Hematopoietic multipotent progenitor cell treated with erythropoietin and hydrocortisone succinate and interleukin-3 and kit ligand, for 8 days (in vitro differentiated cells): Measurements from ENCODE around the gene TTC34.
"Not testable (repeated sequence)": the region's sequence is repeated elsewhere in the genome, so short reads cannot be mapped to it uniquely, and the experiment has no call there.

Experiments used
- DNase-seq: peaks from one replicate; pipeline ENCODE4 v3.0.0-alpha.2; 2015

The TTC34 gene

DNA sequence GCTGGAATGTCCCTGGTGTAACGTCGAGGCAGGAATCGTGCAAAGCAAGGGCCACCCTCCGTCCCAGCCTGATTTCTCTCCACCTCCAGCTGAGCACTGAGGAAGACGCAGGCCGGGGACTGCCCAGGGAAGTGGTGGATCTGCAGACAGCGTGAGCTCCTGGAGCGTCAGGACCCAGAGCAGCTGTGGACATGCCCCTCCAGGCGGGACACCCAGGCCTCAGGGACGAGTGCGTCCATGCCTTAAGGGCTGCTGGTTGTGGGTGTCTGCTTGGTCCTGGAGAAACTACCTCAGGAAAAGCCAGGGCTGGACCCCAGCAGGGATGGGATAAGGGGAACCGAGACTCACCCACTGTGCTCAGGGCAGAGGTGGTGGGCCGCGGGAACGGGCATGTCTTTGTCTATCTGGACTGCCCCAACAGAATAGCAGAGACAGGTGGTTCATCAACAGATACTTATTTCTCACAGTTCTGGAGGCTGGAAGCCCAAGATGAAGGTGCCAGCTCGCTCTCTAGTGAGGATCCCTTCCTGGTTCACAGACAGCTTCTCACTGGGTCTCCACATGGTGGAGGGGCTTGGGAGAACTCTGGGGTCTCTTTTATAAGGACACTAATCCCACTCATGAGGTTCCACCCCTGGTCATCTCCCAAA lies 162.9 kb downstream of the TTC34 start:
- no peak for DNase-seq

DNA sequence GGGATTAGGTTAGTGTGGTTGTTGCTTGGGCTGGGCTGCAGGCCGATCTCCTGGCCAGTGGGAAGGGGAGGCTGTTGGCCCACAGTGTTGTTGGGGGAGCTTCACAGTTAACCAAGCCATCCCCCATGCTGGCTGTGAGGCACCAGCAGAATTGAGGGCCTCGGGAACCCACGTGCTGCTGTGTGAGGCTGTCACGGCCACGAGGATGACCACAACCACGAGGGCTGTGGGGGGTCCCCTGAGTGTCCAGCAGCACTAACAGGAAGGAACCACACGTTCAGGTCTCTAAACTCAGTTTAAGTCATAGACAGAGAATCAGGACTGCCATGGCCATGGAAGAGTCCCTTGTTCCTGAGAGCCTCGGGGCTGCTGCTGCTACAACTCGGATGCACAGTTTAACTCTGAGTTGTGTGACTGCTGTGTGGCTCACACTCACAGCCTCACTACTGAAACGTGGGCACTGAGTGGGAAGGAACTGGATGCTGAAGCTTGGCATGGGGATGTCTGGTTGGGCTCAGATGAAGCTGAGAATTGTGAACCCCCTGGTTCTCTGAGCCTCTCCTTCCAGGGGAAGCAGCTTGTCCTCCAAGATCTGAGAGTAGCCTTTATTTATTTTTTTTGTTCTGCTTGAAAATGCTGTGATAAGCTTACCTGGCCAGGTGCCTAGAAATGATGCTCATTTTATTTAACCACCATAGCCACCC lies 163.9 kb downstream of the TTC34 start:
- no peak for DNase-seq

DNA sequence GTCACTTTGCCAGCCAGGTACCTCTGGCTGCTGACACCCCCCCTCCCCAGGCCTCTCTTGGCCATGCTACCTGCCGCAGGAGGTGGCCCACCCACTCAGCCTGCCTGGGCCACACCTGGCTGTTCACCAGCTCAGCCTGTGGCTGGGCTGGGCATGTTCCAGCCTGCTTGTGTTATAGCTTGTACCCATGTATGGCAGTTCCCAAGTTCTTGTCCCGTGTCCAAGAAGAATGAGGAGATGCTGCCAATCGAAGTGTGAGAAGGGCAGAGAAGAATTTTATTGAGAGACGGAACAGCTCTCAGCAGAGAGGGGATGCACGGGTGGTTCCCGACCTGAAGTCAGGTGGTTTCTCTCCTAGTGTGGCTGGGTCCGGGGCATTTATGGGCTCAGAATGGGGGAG lies 164.8 kb downstream of the TTC34 start:
- no peak for DNase-seq

DNA sequence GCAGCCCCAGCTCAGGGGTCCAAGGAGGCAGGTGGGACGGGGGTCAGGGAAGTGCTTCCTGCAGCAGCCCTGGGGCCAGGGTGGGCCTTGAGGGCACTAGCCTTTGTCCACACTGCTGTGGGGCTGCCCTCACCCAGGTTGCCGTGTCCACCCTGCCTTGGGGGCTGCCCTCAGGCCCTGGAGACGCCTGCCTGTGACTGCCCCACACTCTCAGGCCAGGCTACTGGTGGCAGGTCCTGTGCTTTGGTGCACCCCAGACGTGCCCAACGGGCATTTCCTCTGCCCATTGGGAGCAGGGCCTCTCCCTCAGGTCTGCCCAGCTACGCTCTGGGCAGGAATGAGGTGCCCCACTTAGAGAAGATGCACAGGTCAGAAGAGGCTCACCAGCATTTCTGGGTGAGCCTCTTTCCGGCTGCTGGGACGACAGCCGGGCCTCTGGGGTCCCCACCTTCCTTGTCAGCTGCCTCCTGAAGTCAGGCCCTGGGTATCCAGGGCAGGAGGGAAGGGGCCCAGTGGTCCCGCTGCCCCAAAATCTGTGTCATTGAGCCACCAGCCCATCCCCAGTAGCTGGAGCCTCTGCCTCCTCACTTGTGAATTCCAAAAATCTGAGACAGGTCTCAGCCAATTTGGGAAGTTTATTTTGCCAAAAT lies 166.0 kb downstream of the TTC34 start:
- no peak for DNase-seq

DNA sequence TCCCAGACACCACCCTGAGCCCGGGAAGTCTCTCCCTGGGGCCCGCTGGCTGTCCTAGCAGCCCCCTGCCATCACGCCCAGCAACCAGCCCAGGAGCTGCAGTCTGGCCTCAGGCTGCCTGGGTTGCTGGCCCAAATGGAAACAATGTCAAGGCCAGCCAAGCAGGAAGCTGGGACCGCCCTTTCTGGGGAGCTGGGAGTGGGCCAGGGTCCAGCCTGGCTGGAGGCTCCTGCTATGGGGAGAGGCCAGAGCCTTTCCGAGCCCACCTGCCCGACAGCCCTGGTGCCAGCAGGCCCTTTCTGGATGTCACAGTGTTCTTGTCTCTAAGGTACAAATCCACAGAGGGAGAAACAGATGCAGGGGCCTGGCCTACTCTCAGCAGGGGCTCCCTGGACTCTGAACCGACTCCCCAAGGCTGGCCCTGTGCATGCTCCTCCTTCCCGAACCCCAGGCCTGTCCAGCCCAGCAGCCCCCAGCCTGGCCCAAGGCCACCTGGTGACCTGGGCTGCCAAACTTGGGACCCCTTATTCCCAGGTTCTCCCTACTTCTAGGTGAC lies 167.5 kb downstream of the TTC34 start:
- no peak for DNase-seq

DNA sequence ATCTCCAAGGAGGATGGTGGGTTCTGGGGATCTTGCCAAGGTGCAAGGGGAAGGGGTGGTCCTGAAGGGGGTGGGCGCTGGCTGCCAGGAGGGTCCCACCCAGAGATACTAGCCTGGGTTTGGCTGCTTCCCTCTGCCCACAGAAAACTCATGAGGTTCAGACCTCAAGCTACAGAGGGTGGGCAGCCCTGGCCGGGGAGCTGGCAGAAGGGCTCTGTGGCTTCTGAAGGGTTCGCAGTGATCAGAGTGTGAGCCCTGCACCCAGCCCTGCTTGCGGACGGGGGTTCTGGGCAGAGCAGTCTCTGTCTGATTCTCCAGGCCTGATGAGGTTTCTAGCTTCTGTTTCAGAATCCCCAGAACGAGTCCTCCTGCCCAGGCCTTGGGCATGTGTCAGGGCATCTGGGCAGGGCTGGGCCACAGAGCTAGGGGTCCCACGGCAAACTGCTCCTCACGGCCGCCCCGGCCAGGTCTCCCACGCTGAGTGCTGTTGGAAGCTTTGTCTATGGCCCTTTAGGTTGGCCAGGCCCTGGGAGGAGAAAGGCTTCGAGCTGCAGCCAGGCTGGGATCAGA lies 168.0 kb downstream of the TTC34 start:
- no peak for DNase-seq

DNA sequence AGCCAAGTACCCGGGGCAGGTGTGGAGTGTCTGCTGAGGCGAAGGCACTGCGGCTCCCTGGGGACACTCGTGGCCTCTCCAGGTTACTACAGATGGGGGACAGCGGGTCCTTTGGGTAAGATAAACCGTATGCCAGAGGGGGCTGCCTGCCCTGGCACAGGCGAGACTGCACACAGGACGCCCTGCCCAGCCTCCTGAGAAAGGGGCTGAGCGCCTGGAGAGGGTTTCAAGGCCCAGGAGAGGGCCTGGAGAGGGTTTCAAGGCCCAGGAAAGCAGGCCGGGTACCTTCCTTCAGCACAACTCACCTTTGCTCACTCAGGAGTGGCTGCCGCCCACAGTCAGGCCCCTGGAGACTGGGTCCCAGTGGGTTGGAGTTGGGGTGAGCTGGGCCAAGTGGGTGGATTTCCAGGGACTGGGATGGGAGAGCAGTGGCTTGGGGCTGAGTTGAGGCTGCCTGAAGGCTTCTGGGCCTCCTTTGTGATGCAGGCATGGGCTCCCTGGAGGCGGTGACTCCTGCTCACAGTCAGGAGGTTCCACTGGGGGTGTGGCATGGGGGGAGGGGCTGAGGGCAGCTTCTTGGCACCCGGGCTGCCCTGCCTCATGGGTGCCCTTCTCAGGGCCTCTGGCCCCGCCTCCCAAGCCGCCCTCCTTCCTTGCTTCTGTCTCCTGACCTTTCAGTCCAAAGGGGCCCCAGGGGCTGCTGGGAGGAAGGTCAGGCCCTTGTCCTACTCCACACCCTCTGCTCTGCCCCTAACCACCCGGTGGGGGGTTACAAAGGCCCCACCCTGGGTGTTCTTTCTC lies 168.7 kb downstream of the TTC34 start, which contains the start of gene MMEL1:
MMEL1 (minus strand) TSS at position 456 of the 801 bp plus-strand sequence. CDS start 3,532 bp downstream, outside the sequence.
- no peak for DNase-seq

DNA sequence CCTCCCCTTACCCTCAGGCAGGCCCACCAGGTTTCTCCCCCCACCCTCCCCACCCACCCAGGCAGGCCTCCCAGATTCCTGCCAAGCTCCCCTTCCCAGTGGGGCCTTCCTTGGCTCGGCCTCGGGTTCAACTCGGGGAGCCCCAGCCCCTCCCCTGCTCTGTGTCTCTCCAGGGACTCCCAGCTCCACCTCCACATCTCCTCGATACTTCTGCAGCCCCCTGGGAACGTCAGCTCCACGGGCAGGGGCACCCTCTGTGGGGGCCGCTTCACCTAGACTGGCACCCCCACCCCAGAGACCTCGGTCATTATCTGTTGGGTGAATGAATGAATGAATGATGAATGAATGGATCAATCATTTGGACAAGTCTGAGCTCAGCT lies 169.5 kb downstream of the TTC34 start:
- DNase-seq, result no peak

DNA sequence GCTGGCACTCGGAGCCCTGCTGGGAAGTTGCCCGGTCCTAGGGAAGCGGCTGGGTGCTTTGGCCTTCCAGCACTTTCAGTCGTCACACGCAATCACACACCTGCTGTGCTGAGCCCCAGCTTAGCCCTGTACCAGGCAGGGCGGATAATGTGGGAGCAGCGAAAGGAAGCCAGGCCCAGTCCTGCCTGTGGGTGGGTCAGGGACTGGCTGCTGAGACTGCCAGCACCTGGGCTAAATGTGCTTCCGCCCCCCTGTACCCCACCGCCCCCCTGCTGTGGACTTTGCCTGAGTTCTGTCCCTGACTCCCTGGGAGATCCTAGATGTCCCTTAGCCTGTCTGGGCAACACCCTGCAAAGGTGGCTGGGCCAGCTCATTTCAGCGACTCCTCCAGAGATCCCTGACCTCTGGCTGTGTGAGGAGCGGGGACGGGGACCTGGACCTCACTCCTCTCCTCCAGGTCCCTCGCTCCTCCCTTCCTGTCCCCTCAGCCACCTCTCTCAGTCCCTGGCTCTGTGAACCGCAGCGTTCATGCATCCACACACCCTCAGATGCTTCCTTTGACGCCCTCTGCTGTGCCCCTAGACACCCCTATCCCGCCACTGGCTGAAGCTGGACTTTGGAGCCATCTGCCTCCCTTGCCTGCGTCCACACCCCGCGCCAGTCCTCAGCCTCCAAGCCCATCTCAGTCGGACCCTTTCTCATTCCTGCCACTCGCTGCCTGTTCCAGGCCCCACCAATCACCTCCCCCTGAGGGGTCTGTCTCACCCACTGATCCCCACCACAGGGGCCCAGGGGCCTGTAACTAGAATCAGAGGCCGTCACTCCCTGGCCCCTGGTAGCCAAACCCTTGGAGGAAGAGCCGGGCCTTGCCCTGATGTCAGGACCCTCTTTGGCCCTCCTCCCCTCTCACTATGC lies 170.1 kb downstream of the TTC34 start:
- DNase-seq, result no peak

DNA sequence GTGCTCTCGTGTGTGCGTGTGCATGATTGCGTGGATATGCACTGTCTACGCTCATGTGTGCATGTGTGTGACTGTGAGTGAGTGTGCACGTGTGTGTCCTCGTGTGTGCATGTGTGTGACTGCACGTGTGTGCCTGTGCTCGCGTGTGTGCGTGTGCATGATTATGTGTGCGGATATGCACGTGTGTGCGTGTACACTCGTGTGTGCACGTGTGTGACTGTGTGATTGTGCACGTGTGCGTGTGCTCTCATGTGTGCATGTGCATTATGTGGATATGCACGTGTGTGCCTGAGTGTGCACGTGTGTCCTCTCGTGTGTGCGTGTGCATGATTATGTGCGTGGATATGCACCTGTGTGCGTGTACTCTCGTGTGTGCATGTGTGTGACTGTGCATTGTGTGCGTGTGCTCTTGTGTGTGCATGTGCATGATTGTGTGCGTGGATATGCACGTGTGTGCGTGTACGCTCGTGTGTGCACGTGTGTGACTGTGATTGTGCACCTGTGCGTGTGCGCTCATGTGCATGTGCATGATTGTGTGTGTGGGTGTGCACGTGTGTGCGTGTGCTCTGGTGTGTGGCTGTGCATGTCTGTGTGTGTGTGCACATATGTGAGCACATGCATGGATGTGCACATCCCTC lies 170.9 kb downstream of the TTC34 start:
- no peak for DNase-seq

DNA sequence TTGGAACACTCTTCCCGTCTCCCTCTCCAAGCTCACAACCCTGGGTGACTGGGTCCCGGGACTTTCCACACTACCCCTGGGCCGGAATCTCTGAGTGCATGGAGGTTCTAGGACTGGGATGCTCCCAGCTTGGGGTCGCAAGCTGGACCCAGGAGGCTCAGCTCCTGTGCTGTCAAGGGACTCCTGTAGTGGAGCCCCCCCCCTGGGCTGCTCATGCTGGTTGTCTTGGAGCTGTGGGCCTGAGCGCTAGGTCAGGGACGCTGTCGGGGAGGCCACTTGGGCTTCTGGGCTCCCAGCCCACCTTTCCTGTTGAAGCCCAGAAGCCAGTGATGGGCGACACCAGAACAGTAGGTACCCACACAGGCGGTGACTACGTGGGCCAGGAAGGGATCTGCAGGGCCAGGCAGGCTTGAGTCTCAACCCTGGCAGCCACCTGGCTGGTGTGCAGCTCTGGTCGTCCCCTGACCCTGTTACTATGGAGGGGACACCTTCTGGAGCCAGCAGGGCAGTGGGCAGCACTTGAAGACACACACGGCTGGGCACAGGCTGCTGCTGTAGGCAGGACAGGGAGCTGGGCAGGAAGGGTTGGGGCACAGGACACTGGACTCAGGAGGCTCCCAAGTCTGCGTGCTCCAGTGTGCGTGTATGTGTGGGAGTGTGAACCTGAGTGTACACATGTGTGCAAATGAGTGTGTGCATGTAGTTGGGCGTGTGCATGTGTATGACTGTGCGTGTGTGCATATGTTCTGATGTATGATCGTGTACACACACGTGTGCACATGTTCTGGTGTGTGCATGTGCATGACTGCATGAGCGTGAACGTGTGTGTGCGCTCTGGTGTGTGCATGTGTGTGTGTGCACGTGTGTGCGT lies 171.6 kb downstream of the TTC34 start:
- DNase-seq, result no peak

DNA sequence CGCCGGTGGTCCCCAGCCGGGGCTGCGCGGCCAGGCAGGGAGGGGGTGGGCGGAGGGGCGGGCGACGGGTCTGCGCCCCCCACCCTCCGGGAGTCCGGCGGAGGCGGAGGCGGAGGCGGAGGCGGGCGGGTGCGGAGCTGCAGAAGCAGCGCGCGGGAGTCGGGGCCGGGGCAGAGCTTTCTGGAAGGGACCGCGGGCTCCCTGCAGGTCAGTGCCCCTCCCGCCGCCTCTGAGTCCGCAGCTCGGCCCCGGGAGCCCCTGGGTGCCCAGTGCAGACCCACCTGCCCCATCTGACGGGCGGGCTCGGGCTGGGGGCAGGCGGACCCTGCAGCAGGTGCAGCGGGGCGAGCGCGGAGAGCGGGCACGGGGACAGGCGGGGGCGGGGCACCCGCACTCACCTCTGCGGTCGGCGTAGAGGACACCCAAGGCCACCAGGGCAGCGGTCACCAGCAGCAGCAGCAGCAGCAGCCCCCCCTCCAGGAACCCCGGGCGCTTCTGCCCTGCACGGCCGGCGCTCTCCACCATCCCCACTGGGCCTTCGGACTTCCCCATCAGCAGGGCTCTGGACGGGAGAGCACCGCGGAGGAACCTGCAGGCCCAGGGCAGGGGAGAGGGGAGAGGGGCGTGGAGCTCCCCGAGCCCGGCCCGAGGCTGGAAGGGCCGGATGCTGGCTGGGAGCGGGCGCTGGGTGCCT lies 172.4 kb downstream of the TTC34 start:
- DNase-seq, result no peak

DNA sequence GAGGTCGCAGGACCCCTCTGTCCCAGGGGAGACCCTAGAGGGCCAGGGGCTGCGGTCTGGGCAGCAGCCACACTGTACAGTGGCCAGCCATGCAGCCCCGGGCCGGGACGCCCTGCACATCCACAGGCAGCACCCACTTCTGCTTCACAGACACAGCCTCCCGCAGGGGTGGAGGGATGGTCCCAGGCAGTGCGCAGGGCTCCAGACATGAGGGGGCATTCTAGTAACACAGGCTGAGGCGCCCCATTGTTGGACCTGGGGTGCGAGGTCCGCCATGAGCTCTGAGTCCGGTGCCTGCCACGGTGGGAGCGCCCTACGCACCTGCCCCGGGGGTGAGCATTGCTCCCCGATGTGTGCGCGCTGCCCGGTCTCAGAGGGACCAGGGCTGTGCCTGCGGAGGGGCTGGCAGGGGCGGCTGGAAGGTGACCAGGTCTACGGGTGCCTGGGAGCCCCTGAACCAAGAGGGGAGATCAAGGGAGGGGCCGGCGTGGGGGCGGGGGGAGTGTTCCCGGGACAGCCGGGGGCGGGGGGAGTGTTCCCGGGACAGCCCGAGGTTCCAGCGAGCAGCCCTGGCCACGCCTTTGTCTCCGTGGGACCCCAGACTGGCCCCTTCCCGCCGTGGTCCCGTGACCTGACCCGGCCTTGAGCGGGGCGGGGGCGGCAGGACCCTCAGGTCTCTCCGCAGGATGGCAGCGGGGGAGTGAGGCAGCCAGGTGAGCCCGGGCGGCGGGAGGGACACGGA lies 173.1 kb downstream of the TTC34 start:
- DNase-seq, result no peak

DNA sequence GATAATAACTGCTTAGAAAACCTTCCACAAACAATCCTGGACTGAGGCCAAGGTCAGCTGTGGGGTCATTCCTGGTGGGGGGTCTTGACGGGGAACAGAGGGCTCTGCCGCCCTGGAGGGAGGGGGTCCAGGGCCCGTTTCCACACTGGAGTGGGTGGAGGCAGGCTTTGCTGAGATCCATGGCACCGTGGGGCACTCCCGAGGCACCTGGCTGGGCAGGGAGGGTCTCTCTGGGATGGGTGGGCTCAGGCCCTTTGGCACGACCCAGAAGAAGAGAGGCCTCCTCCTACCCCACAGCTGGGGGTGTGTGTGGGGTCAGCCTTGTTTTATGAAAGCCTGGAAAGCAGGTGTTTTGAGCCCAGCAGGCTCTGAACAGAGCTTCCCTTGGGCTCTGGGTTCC lies 173.7 kb downstream of the TTC34 start:
- no peak for DNase-seq

DNA sequence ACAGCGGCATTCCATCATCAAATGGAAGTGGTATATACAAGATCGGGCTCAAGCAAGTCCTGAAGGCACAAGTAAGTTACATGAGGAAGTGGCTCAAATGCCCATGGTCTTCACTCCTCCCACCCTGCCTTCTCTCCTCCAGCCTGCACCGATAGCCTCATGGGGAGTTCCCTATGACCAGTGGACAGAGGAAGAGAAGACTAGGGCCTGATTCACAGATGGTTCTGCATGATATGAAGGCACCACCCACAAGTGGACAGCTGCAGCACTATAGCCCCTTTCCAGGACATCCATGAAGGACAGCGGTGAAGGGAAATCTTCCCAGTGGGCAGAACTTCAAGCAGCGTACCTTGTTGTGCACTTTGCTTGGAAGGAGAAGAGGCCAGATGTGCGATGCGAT lies 175.7 kb downstream of the TTC34 start:
- not testable (repeated sequence) for DNase-seq

DNA sequence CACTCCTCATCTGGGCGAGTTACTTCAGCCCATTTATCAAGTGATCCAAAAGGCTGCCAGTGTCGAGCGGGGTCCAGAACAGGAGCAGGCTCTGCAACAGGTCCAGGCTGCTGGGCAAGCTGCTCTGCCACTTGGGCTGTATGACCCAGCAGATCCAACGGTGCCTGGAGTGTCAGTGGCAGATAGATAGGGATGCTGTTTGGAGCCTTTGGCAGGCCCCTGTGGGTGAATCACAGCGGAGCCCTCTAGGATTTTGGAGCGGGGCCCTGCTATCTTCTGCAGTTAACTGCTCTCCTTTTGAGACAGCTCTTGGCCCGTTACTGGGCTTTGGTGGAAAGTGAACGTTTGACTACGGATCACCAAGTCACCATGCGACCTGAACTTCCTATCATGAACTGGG lies 176.2 kb downstream of the TTC34 start:
- DNase-seq, result no peak

DNA sequence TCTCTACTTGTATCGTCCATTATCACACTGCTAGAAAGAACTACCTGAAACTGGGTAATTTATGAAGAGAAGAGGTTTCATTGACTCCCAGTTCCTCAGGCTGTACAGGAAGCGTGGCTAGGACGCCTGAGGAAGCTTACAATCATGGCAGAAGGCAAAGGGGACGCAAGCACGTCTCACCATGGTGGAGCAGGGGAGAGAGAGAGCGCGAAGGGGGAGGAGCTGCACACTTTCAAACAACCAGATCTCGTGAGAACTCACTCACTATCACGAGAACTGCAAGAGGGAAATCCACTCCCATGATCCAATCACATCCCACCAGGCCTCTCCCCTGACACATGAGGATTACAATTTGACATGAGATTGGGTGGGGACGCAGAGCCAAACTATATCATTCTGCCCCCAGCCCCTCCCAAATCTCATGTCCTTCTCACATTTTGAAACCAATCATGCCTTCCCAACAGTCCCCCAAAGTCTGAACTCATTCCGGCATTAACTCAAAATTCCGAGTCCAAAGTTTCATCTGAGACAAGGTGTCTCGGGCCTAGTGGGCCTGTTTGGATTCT lies 176.7 kb downstream of the TTC34 start:
- no peak for DNase-seq
